GM15510 (cell line): ENCODE results near the gene DPP3.

Experiments used
- POLR2A ChIP-seq: IDR thresholded peaks from 3 replicates; pipeline ENCODE4 v1.6.1; 2011; ENCODE audit warnings: borderline replicate concordance; ENCODE audit not compliant: insufficient read length; ENCODE audit errors: extremely low read depth

DPP3 gene

GRCh38 chr11:66539170-66539869 lies 59.1 kb downstream of the DPP3 start:
- no peak for TF ChIP-seq POLR2A

- TF ChIP-seq POLR2A: no peak
Measured at GRCh38 chr11:66539870-66540213, 59.6 kb downstream of the DPP3 start.

- TF ChIP-seq POLR2A: no peak
Measured at GRCh38 chr11:66541892-66542291, 61.7 kb downstream of the DPP3 start.

GRCh38 chr11:66542362-66542761 lies 62.1 kb downstream of the DPP3 start:
- no peak for TF ChIP-seq POLR2A

- no peak for TF ChIP-seq POLR2A
Measured at GRCh38 chr11:66543263-66544107, 63.3 kb downstream of the DPP3 start.

GRCh38 chr11:66545701-66546367 lies 65.6 kb downstream of the DPP3 start, which contains the start of gene ZDHHC24:
TSS of gene ZDHHC24 (minus strand) at chr11:66546048. CDS start at chr11:66546003, 45 bp downstream.
- TF ChIP-seq POLR2A: peak; percentile 73

GRCh38 chr11:66546368-66546965 lies 66.2 kb downstream of the DPP3 start, which contains the start of gene ACTN3:
TSS of gene ACTN3 (plus strand) at chr11:66546903. CDS start at chr11:66546938, 35 bp downstream.
- TF ChIP-seq POLR2A: no peak

GRCh38 chr11:66546966-66547661 lies 66.9 kb downstream of the DPP3 start:
- TF ChIP-seq POLR2A: no peak

- no peak for TF ChIP-seq POLR2A
Measured at GRCh38 chr11:66547662-66548009, 67.4 kb downstream of the DPP3 start.

GRCh38 chr11:66548041-66548440 lies 67.8 kb downstream of the DPP3 start:
- TF ChIP-seq POLR2A: no peak

- no peak for TF ChIP-seq POLR2A
Measured at GRCh38 chr11:66548774-66549630, 68.8 kb downstream of the DPP3 start.

GRCh38 chr11:66549696-66550095 lies 69.5 kb downstream of the DPP3 start:
- TF ChIP-seq POLR2A: no peak

GRCh38 chr11:66550887-66551286 lies 70.7 kb downstream of the DPP3 start:
- no peak for TF ChIP-seq POLR2A
